Posterior vena cava (tissue), 2 donors: ENCODE data around the gene FBLN5. TPM values are rescaled to one million over a fixed set of nuclear protein-coding genes. Genes with fewer than 3 reads are reported as not detected.

ENCODE experiments used
- DNase-seq: peaks from one replicate; pipeline ENCODE4 v3.0.0-alpha.2; 2020; ENCODE audit warnings: low spot score
- intact Hi-C, 2 donors: fragments of 100-400 bp; cut with DNase I; formaldehyde crosslinking; loops; one replicate each; pipeline versions ENCODE4 v1.14.1 to v1.14.2; 2022 to 2023
- total RNA-seq, 2 donors: library from RNA; stranded (reverse); fragmentation: NEBNext Ultra II Directional; extraction: Animal tissue kit (Norgen Biotek cat#: 25700); gene quantifications; one replicate each; pipeline ENCODE4 v1.2.1, GENCODE V29; 2021
- donor health status: DM: yes; HTN: yes; CAD: no.
- donor health status: DM: yes; HTN: yes; CAD: no.

The FBLN5 gene
- total RNA-seq, 2 donors from 2014 or later, result 105 to 186 TPM

DNA sequence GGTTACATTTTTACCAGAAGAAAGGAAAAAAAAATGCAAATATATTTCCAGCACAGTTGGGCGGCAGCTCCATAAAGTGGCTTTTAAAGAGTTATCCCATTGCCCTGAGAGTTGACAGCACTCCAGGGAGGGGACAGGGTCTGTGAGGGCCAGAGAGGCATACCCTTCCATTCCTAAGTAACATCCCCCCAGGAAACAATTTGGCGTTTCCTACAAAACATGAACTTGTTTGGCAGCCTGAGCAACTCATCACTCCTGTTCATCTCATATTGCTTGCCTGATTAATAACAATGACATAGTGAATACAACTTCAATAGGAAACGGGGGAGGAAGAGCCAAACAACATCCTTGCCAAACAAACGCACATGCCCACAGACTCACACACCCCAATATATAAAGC, 103.5 kb downstream of the FBLN5 start:
- intact Hi-C loops, result no loop called here
- DNase-seq, result no peak

DNA sequence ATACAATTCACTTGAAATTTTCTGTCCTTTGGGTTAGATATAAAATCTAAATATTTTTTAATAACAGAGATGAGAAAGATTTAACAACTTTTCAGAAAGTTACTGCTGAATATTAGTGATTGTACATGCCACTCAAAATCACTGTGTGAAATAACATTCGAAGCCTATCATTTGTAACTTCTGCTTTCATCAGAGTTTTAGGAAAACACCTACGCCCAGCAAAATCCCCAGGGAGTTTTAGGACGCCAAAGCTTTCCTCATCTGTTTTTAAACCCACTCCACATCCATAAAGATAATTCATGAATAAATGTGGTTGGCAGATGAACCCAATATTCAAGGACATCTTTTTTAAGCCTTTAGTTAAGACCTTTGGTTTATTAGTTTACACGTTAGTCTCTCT, 104.1 kb downstream of the FBLN5 start:
- intact Hi-C loops, result no loop called here

DNA sequence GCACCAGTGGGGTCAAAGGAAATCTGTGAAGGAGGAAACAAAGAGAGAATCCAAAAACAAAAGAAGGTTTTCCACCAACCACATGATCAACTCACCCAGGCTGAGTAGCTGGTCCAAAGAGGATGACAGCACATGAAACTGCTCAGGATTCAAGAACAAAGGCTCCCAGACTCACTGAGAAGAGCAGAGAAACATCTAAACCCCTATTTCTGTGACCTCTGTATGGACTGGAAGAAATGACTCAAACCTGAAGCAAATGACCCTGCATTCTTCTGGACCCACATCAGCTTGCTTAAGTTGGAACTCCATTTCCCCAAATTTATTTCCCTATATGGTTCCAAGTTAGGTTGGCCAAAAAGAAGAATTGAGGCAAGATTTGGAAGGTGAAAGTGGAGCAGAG, 106.4 kb downstream of the FBLN5 start:
- intact Hi-C loops, result no loop called here
- DNase-seq, result no peak

More for the DNA sequence above, 104.1 kb downstream of the FBLN5 start:
- DNase-seq, result no peak

DNA sequence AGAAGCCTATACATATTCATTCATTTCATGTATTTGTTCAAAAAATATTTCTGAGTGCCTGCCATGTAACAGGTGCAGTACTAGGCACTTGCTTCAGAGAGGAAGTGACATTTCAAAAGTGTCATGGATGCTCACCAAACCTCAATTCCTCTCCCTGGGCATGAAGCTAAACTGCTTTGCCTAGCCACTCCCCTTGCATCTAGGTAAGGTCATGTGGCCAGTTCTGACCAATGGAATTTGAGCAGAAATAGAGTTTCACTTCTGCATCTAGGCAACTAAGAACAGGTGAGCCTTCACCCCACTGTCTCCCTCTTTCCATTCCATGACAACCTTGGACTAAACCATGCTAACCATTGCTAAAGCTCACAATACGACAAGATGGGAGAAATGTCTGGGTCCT, 107.7 kb downstream of the FBLN5 start:
- DNase-seq, result no peak
- intact Hi-C loops, result no loop called here

DNA sequence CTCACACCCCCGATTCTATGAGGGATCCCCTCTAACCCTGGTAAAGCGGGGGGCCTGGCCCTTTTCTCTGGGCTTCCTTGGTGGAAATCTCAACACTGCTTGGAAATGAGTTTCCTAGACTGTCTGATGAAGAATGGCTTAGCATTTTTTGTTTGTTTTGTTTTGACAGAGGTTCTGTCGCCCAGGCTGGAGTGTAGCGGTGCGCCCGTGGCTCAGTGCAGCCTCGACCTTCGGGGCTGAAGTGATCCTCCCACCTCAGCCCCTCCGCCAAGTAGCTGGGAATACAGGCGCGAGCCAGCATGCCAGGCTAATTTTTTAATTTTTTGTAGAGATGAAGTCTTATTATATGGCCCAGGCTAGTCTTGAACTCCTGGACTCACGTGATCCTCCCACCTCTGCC, 110.4 kb downstream of the FBLN5 start:
- DNase-seq, result no peak
- intact Hi-C loops, result no loop called here

DNA sequence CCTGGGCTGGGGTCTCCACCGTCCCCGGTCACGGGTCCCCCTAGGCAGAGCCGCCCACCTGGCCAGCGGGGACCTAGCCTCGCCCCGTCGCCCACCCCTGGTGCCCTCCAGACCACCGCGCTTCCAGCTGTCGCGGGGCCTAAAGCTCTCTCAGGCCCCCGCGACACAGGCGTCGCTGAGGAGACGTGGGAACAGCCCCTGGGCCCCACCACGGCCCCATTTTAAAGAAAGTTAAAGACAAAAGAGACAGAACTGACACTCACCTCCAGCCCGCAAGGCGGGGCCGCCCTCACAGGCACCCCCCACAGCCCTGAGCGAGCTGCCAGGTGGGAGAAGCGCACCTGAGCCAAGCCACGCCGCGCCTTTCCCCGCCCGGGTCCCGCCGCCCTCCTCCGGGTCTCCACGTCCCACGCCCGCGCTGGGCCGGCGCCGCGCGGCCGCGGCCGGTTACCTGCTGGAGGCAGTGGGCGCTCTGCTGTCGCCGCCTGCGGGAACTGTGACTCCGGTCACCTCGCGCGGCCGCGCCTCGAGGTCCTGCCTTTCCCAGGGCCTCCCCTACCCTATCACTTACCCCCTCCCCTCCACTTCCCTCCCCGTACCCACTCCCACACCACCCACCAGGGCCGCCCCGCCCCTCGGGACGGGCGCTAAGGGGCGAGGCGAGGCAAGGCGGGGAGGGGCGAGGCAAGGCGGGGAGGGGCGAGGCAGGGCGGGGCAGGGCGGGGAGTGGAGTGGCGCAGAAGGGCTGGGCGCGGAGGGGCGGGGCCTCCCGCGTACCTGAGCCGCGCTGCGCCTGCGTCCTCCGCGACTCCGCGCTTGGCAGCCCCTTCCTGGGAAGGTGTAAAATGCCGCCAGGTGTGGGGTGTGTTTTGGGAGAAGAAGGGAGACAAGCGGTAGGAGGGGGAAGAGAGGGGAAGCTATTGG, 111.3 kb downstream of the FBLN5 start:
- intact Hi-C loops, result no loop called here
- DNase-seq, result peak; percentile 82

DNA sequence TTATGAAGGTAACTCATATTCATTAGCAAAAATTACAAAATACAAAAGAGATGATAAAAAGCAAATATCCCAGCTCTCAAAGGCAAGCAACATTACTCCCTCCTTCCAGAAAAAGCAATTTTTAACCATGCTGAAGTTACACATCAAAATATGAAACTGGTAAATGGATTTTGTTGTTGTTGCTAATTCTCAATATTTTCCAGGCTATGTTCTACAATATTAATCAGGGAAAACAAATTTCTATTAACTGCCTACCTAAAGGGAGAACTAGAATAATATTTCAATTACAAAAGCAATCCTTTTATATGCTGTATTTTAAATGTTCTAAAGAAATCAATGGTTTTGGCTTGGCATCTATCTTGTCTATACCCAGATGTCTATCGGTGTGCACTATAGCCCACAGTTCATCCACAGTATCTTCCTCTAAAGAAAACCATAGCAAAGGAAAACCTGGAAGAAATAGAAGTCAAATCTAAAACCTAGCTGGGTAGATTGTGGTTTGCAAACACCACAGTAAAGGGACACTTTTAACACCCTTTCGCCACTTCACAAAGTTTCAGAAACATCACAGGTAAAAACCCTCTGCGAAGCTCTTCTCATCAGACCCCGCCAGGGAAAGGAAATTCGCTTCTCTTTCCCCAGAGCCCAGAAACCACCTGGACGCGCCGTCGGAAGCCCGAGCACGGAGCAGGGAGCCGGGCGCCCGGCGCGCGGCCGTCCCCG, 112.1 kb downstream of the FBLN5 start:
- intact Hi-C loops, result no loop called here
- DNase-seq, result no peak

DNA sequence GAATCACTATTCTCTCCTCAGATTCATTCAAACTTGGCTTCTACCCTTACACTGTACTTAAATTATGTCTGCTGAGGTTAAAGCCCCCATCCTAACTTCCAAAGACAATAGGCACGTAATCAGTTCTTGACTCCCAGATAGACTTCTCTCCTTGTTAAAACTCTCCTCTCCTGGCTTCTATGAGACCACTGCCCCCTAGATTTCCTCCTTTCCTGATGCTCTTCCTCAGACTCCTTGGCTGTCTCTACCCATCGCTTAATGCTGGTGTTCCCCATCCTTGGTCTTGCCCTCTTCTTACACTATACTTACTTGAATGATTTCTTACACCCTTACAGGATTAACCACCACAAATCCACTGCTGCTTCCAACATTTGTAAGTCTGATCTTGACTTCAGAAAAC, 112.9 kb downstream of the FBLN5 start:
- DNase-seq, result no peak
- intact Hi-C loops, result no loop called here

DNA sequence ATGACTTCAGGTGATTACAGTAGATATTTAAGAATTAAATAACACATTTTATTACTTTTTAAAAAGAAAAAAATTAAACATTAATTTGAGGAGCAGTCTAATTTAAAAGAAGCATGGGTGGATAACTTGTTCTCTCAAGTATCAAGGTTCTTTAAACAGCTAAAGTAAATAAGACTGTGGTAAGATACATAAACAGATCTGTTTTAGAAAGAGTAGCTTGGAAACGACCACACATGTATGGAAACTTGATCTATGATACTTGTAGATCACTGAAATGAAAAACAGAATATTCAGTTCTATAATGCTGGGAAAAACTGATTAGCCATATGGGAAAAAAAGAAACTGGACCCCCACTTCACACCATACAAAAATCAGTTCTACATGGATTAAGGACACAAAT, 116.2 kb downstream of the FBLN5 start:
- intact Hi-C loops, result no loop called here
- DNase-seq, result no peak

DNA sequence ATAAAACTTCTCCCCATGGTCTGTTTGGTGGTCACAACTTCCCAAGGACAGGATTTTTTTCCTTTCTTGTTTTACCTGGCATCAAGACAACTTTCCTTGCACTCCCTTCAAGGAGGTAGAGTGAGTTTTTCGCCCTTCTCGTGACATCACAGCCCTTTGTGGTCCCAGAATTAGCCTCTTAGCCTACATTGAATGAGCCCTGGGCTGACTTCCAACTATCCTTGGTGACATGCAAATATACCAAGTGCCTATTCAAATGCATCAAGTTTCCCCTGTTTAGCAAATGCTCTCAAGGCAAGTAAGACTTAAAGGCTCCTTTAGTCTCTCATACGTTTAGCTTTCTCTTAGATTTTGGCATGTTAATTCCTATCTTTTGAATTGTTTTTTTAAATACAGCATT, 116.7 kb downstream of the FBLN5 start:
- no peak for DNase-seq
- intact Hi-C loops, result no loop called here

DNA sequence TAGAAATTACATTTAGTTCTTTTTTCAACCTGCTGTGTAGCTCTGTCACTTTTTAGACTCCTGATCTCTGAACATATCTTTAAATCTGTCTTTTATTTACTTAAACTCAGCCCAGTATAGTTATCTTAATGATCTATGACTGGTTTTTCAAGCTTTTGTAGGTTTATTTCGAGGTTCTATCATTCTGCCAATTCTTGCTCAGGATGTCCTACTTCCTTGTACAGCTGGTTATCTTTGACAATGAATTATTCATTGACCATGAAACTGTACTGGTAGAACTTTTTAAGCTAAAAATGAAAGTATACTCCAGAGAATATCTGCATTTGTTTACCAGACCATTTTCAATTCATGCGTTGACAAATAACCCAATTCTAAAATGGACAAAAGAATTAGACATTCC, 118.0 kb downstream of the FBLN5 start:
- intact Hi-C loops, result loop anchor here in 1 of 2 donors (5.0 kb wide), 1 partner anchor 1143 kb away; no protein-coding TSS in a partner anchor
- DNase-seq, result no peak

DNA sequence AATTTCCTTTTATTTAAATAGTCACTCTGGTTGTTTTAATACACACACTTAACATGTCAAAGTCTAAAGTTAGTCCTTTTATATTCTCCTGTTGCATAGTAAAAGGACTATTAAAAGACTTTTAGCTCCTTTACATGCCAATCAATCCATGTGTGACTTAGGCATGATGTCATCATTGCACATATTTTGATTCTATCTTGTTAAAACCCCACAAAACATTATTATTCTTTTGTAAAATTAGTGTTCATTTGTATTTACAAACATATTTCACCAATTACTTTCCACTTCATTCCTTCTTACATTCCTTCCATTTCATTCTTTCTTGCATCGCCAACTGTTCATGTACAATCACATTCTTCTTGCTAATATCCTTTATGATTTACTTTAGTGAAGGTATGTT, 119.7 kb downstream of the FBLN5 start:
- DNase-seq, result no peak
- intact Hi-C loops, result loop anchor here in 1 of 2 donors (5.0 kb wide), 1 partner anchor 1145 kb away; no protein-coding TSS in a partner anchor

Other genes with a start within 250 kb of the FBLN5 start
- 1 to 10 TPM; 1.2 to 2.4 TPM for gene CATSPERB, start 215.6 kb downstream of the FBLN5 start, total RNA-seq
- gene TC2N, start 80.2 kb downstream of the FBLN5 start, total RNA-seq, result 10 to 100 TPM; 12.7 to 28.3 TPM
- 10 to 100 TPM; 51.2 to 53.2 TPM for gene TRIP11, start 92.4 kb upstream of the FBLN5 start, total RNA-seq
- gene ATXN3, start 158.9 kb upstream of the FBLN5 start, total RNA-seq, result 10 to 100 TPM; 45.1 to 48.4 TPM
- 100 to 1,000 TPM in 1 of 2 donors, 10 to 100 TPM in 1; 92.3 to 158 TPM for gene NDUFB1, start 174.0 kb upstream of the FBLN5 start, total RNA-seq
- gene CPSF2, start 174.3 kb upstream of the FBLN5 start, total RNA-seq, result 10 to 100 TPM; 42.0 to 50.5 TPM